ENCODE measurements around the gene NRXN3. TPM values are rescaled to one million over a fixed set of nuclear protein-coding genes. Genes with fewer than 3 reads are reported as not detected.

Gene NRXN3
- total and polyA plus RNA-seq, 2 of the 4 experiments (the other 2 are of a cell fraction) = 4.8 to 25.1 TPM

DNA sequence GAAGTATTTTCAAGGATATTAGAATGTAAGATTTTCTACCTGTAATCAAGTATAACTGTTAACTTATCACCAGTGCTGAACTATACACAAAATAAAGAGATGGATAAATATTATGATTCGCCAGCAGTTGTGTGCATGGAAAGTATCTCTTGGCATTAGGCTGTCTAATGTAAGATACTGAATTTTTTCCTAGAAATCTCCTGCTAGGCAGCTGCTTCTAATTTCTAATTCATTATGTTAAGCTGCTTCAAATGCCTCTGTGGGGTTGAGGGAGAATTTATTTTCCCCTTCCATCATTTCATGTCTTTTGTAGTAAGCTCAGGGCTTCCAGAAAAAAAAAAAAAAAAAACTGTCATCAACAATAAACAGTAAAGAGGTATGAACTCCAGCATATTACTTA is 1525.1 kb downstream of the NRXN3 start:
- no peak for TF ChIP-seq CEBPB (IDR thresholded peaks at IDR 0.05; ENCODE audit: low read depth, low read length)
- TF ChIP-seq, protein P1, sequence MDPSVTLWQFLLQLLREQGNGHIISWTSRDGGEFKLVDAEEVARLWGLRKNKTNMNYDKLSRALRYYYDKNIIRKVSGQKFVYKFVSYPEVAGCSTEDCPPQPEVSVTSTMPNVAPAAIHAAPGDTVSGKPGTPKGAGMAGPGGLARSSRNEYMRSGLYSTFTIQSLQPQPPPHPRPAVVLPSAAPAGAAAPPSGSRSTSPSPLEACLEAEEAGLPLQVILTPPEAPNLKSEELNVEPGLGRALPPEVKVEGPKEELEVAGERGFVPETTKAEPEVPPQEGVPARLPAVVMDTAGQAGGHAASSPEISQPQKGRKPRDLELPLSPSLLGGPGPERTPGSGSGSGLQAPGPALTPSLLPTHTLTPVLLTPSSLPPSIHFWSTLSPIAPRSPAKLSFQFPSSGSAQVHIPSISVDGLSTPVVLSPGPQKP (IDR thresholded peaks at IDR 0.05; ENCODE audit: borderline replicate concordance, low read depth, low read length) = no peak
- no peak for TF ChIP-seq RAD21 (IDR thresholded peaks at IDR 0.05; ENCODE audit: low read length)
- TF ChIP-seq RCOR1 (IDR thresholded peaks at IDR 0.05; ENCODE audit: insufficient replicate concordance, low read length) = no peak
- TF ChIP-seq MAFK (IDR thresholded peaks at IDR 0.05; ENCODE audit: low read depth, low read length) = no peak
- TF ChIP-seq, protein P2, sequence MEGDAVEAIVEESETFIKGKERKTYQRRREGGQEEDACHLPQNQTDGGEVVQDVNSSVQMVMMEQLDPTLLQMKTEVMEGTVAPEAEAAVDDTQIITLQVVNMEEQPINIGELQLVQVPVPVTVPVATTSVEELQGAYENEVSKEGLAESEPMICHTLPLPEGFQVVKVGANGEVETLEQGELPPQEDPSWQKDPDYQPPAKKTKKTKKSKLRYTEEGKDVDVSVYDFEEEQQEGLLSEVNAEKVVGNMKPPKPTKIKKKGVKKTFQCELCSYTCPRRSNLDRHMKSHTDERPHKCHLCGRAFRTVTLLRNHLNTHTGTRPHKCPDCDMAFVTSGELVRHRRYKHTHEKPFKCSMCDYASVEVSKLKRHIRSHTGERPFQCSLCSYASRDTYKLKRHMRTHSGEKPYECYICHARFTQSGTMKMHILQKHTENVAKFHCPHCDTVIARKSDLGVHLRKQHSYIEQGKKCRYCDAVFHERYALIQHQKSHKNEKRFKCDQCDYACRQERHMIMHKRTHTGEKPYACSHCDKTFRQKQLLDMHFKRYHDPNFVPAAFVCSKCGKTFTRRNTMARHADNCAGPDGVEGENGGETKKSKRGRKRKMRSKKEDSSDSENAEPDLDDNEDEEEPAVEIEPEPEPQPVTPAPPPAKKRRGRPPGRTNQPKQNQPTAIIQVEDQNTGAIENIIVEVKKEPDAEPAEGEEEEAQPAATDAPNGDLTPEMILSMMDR (conservative IDR thresholded peaks at IDR 0.05; ENCODE audit: low read depth, low read length) = no peak
- no peak overlapping the region for H2AK9ac ChIP-seq (replicated peaks; ENCODE audit: low read depth, low read length, poor library complexity)
- ATAC-seq (ENCODE audit: low read depth) = no peak
- in situ Hi-C loops (cut with MboI; ENCODE audit: low sequenced_read_pairs) = no loop called here
- no peaks in the 10 kb centered on the region for H3K4me1 ChIP-seq (ENCODE audit: control insufficient read depth, insufficient read depth, low read length)
- H3K18ac ChIP-seq (ENCODE audit: low read depth, low read length) = no peak overlapping the region
- H2BK15ac ChIP-seq (ENCODE audit: low read depth, low read length) = no peak overlapping the region
- ChIA-PET POLR2A (ENCODE audit: unreplicated experiment) (no interaction called here), CTCF (no interaction called here)
- H3K9ac ChIP-seq (ENCODE audit: low read depth, low read length) = no peak overlapping the region
- no peak overlapping the region for H3K27ac ChIP-seq (ENCODE audit: insufficient read depth, low read length)
- no peak overlapping the region for H3K56ac ChIP-seq (ENCODE audit: extremely low read depth, insufficient read depth, low read length)
- H3K79me1 ChIP-seq (ENCODE audit: low read depth in 1 of 2, low read length in 2 of 2) = no peaks in the 10 kb centered on the region
- no peak overlapping the region for H3K23ac ChIP-seq (ENCODE audit: low read depth, low read length)
- H3K27me3 ChIP-seq (ENCODE audit: control insufficient read depth, insufficient read depth, low read length) = no peaks in the 10 kb centered on the region
- H4K91ac ChIP-seq (ENCODE audit: insufficient read depth, low read depth, low read length) = no peak overlapping the region
- H3K4me3 ChIP-seq (ENCODE audit: insufficient read depth, low read depth, low read length) = no peak overlapping the region
- H3K9me3 ChIP-seq (ENCODE audit: control insufficient read depth, insufficient read depth, low read length) = no peaks in the 10 kb centered on the region
- H3K14ac ChIP-seq (replicated peaks; ENCODE audit: low read depth, low read length) = no peak overlapping the region
- no peak overlapping the region for H2AK5ac ChIP-seq (ENCODE audit: low read depth, low read length)
- H2AFZ ChIP-seq (replicated peaks; ENCODE audit: low read length, poor library complexity) = no peak overlapping the region
- H2BK5ac ChIP-seq (ENCODE audit: low read depth, low read length, poor library complexity, severe bottlenecking) = no peak overlapping the region
- no peaks in the 10 kb centered on the region for H4K20me1 ChIP-seq (ENCODE audit: insufficient read depth, low read length)
- dilution Hi-C loops (cut with HindIII; ENCODE audit: low sequenced_read_pairs, unreplicated experiment) = no loop called here
- DNase-seq = no peak
- no peaks in the 10 kb centered on the region for H3K9me1 ChIP-seq (ENCODE audit: insufficient read depth, low read length)
- H2BK20ac ChIP-seq (ENCODE audit: low read depth, low read length) = no peak overlapping the region
- no CpG with 5 or more reads among the region's 1 CpG for WGBS, 2 experiments (ENCODE audit: extremely low coverage in 2 of 2, insufficient read length in 1 of 2)
- no peak overlapping the region for H4K8ac ChIP-seq (ENCODE audit: low read depth in 2 of 2, low read length in 2 of 2)
- no peak overlapping the region for H2BK120ac ChIP-seq (ENCODE audit: low read depth, low read length)
- no TSS peak for BruUV-seq (replicated peaks)
- H3K4me2 ChIP-seq (ENCODE audit: low read depth, low read length) = no peak overlapping the region
- no peak overlapping the region for H4K5ac ChIP-seq (ENCODE audit: low read depth, low read length)
- no peaks in the 10 kb centered on the region for H3K36me3 ChIP-seq (ENCODE audit: control insufficient read depth, insufficient read depth, low read length)
- intact Hi-C loops (cut with micrococcal nuclease) = no loop called here
- no peak overlapping the region for H3K4ac ChIP-seq (ENCODE audit: low read depth, low read length)

Data from IMR-90 (cell line).